HG03571 (cell line): ENCODE measurements around the gene ABCD1.

Source experiments
- ATAC-seq: cut with Tn5 transposase; IDR thresholded peaks from one replicate; pipeline ENCODE4 v1.9.1; 2021; ENCODE audit not compliant: unreplicated experiment

The ABCD1 gene

DNA sequence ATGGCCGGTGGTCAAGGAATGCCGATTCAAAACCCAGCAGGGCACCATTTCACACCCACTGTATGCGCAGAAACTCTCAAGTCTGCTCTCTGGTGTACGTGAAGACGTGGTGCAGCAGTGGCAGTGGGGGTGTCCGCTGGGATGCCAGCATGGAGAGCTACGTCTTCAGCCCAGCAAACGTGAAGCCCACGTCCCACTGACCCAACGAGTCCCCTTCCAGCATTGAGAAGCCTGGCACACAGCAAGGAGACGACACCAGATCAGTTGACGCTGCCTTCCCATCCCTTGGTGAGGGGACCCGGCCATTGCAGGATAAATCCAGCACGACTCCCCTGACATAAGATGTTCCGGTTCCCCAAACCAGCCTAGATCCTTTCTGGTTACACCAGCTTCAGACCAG, 37.2 kb downstream of the ABCD1 start:
- no peak for ATAC-seq

DNA sequence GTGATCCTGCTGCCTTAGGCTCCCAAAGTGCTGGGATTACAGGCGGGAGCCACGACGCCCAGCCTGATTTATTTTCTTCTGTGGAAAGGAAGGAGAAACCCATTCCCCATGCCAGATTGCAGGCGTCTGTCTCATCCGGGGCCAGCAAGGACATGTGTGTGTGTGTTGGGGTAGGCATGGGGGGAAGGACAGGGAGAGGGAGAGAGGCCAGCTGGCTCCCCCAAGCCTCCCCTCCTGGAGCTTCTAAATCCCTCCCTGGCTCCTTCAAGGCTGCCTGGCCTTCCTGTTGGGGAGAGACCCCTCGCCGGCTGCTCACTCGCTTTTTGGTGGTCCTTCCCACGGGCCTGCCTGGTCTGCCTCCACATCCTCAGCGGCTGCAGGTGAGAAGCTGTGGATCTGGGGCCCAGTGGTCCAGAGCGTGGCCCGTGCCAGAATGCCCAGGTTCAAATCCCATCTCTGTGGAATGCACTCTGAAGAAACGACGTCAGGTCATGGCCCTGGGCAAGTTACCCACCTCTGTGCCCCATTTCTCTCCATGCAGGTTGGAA, 38.0 kb downstream of the ABCD1 start:
- ATAC-seq = no peak

- no peak for ATAC-seq
These were observed 38.8 kb downstream of the ABCD1 start for GRCh38 chrX:153763298-153763932.

DNA sequence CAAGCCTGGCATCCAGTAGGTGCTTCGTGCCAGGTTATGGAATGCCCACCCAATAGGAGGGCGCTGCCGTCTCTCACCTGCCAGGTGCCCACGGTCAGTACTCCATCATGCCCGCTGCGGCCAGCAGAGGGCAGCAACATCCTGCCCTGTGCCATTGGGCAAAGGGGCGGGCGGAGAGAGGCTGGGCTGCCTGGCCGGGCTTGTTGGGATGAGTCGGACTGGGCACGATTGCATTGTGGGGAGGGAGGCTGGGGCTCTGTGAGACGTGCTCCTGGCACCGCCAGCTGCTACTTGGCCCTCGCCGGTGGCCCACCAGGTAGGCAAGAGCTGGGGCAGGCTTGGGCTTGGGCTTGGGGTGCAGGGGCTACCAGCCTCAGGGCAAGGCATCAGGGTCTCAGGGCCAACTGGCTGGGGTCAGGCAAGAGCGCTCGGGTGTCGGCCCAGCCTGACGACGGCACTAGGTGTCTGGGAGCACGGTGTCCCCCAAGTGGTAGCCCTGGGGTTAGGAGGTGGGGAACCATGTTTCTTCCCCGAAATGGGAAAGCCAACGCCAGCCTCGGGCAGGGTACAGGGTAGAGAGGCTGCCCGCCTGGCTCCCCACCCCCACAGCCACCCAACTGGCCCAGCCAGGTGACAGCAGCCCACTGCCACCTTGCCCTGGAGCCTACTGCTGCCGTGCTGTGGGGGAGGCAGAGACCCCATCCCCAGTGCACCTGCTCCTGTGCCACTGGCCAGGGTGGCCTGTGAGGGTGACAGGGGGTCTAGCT, 39.5 kb downstream of the ABCD1 start, which contains the start of gene PLXNB3:
PLXNB3 (plus strand) TSS at position 261 of the 767 bp plus-strand sequence. CDS start 1,287 bp downstream, outside the sequence.
- no peak for ATAC-seq

GRCh38 chrX:153764786-153765137, 40.1 kb downstream of the ABCD1 start:
- ATAC-seq = no peak

- no peak for ATAC-seq
These were observed 40.8 kb downstream of the ABCD1 start for GRCh38 chrX:153765138-153766079.

DNA sequence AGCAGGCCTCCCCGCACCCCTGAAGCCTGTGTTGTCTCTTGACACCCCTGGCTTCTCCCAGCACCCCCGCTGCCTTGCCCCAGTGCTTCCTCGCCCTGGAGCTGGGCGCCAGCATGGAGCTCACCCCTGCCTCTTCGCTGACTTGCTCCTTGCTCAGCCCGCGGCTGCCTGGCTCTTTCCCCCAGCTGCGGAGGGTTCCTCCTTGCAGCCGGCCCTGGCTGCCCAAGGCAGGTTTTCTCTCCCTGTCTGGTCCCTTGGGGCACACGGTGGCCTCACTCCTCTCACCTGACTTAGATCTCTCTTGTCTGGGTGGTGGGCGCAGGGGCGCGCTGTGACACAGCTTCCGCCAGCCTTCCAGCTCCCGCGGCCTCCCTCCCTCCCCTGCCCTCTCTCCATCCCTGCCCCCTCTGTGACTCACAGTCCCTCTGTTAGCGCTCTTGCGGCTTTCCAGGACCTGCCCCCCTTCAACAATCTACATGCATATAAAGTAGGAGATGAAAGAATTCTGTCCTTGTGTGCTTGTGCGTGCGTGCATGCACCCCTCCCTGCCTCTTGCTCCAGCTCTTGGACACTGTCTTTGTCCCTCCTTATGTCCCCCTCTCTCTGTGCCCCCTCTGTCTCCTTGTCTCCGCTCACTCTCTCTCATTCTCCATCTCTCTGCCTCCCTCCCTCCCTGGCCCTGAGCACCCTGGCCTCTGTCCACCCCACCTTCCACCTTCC, 41.6 kb downstream of the ABCD1 start:
- no peak for ATAC-seq

GRCh38 chrX:153766871-153767673, 42.4 kb downstream of the ABCD1 start:
- no peak for ATAC-seq

DNA sequence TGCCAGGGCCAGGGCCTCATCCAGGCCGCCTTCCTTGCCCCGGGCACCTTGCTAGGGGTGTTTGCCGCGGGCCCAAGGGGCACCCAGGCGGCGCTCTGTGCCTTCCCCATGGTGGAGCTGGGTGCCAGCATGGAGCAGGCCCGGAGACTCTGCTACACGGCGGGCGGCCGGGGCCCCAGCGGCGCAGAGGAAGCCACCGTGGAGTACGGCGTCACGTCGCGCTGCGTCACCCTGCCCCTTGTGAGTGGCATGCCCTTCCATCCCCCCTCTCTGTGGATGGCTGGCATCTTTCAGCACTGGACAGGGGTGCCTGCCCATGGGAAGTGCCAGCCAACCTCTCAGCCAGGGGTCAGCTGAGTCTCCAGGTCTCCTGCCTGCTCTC, 43.0 kb downstream of the ABCD1 start:
- ATAC-seq = no peak

DNA sequence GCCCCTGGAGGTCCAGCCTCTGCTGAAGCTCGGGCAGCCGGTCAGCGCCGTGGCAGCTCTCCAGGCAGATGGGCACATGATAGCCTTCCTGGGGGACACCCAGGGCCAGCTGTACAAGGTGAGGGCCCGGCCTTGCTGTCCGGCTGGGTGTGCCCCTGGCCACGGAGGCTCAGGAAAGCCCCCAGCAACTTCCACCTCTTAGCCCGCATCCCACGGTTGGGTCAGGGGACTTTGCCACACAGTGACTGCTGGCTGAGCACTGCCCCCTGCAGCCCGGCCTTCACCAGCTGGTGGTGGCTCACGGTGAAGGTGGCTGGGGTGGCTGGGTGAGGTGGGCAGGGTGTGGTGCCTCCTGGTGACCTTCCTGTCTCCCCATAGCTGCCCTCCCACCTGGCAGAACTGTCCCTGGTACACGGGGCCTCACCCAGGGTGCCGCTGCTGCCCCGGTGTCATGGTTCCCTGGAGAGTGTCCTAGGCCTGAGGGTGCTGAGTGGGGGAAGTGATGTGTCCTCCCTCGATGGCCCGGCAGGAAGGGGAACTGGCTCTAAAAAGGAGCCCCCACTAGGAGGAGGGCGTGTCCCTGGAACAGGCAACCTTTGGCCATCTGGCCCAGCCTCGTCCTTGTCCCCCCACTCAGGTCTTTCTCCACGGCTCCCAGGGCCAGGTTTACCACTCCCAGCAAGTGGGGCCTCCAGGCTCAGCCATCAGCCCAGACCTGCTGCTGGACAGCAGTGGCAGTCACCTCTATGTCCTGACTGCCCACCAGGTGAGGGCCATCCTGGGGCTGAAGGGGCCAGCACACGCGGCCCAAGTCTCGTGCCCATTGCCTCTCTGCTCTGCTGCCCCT, 43.9 kb downstream of the ABCD1 start:
- no peak for ATAC-seq

DNA sequence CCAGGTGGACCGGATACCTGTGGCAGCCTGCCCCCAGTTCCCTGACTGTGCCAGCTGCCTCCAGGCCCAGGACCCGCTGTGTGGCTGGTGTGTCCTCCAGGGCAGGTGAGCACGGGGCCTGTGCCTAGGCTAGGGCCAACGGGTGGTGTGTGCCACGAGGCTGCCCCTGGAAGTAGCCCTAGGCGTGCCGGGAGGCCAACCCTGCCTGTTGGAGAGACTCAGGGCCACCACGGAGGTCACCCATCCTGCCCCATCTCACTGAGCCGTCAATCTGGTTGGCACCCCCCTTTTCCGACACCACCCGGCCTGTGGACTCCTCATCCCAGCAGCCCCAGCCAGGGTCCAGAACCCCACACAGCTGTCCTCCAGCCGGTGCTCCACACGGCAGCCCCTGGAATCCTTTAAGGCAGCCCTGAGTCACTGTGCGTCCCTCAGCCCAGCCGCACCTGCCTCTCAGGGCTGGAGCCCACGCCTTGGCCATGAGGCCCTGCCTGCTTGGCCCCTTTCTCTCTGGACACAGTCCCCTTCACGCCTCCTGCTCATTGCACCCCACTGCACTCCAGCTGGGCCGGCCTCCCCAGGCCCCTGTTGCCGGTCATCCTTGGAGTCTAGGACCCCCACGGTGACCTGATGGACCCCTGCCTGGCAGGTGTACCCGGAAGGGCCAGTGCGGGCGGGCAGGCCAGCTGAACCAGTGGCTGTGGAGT, 44.7 kb downstream of the ABCD1 start:
- no peak for ATAC-seq

GRCh38 chrX:153769865-153770600, 45.4 kb downstream of the ABCD1 start:
- no peak for ATAC-seq

DNA sequence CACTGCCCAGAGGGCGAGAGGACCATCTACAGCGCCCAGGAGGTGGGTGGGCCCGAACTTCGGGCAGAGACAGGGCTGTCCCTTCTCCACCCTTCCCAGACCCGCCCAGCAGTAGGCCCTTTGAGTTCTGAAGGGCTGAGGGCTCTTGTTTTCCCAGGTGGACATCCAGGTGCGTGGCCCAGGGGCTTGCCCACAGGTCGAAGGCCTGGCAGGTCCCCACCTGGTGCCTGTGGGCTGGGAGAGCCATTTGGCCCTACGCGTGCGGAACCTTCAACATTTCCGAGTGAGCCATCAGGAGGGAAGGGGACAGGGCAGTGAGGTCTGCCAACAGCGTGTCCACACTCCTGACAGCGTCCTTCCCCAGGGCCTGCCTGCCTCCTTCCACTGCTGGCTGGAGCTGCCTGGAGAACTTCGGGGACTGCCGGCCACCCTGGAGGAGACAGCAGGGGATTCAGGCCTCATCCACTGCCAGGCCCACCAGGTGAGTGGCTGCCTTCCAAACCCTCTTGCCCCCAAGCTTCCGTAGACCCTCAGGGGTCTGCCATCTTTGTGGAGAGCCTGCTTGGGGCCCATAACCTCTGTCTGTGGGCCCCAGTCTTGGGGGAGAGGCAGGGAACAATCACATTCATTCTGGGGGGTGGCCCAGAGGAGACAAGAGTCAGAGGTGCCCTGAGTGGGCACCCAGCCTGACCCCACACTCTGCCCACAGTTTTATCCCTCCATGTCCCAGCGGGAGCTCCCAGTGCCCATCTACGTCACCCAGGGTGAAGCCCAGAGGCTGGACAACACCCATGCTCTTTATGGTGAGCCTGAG, 46.2 kb downstream of the ABCD1 start:
- no peak for ATAC-seq

DNA sequence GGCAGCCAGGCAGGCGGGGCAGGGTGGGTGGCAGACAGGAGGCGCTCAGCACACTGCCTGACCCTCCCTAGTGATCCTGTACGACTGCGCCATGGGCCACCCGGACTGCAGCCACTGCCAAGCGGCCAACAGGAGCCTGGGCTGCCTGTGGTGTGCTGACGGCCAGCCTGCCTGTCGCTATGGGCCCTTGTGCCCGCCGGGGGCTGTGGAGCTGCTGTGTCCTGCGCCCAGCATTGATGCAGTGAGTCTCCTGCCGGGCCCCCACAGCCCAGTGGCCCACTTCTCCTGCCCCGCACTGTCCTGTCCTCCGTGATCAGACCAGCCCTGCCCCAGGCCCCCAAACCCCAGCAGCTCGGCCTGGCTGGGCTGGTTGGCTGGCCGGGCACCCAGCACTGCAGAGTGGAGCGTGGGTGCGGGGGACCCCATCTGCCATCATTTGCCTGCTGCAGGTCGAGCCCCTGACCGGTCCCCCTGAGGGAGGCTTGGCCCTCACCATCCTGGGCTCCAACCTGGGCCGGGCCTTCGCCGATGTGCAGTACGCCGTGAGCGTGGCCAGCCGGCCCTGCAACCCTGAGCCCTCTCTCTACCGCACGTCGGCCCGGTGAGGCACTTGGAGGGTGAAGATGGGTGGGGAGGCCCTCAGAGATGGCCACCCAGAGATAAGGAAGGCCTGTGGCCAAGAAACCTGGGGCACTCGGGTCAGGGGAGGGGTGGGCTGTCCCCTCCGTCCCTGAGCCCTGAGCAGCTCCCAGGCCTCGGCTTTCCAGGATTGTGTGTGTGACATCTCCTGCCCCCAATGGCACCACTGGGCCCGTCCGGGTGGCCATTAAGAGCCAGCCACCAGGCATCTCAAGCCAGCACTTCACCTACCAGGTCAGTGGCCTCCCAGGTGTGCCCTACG, 47.0 kb downstream of the ABCD1 start:
- no peak for ATAC-seq

DNA sequence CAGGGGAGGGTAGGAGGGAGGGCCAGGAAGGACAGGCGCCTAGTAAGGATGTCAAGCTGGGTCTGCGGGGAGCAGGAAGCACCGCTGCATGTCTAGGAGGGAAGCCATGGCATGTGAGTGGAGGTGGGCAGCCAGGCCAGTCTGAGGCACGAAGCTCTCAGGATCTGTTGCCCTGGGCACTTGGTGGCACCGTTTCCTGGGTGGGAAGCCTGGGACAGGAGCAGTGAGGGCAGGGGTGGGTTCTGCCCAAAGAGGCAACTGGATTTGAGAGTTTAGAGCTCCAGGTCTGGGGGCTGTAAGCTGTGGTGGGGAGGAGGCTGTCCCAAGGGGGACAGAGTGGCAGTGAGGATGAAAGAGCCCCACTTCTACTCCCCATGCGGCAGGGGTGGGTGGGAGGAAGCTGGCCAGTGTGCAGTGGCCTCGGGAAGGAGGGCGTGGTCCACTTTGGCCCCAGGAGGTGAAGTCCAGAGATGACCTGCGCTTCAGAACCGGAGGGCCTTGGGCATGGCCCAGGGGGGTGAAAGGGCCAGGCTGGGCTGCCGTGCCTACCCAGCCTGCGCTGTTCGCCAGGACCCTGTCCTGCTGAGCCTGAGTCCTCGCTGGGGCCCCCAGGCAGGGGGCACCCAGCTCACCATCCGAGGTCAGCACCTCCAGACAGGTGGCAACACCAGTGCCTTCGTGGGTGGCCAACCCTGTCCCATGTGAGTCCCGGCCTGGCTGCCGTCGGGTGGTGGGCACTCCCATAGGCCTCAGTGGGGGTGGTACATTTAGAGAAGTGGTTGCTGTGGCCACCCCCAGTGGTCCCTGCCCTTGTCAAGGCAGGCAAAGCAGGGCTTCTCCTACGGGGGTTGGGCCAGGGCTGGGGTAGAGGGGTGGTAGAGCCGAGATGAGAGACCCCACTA, 47.9 kb downstream of the ABCD1 start:
- ATAC-seq = no peak
